Trophoblast cell (in vitro differentiated cells and primary cell): Measurements from ENCODE around the gene CR1L.
"Not testable (repeated sequence)": the region's sequence is repeated elsewhere in the genome, so short reads cannot be mapped to it uniquely, and the experiment has no call there.

Source experiments
- DNase-seq, 2 donors: peaks; one replicate each; pipeline ENCODE4 v3.0.0-alpha.2; 2016
- H2AFZ ChIP-seq: 2 replicates; pipeline ENCODE4 v1.6.1; 2013; ENCODE audit warnings: low read length, moderate library complexity, mild to moderate bottlenecking; ENCODE audit not compliant: insufficient read depth, poor library complexity
- H2AK5ac ChIP-seq: 2 replicates; pipeline ENCODE4 v1.6.1; 2013; ENCODE audit warnings: mild to moderate bottlenecking, low read length
- H2BK120ac ChIP-seq: 2 replicates; pipeline ENCODE4 v1.6.1; 2013; ENCODE audit warnings: low read length, mild to moderate bottlenecking, moderate library complexity; ENCODE audit not compliant: insufficient read depth, poor library complexity
- H2BK12ac ChIP-seq: 2 replicates; pipeline ENCODE4 v1.6.1; 2013; ENCODE audit warnings: mild to moderate bottlenecking, low read length, moderate library complexity
- H2BK5ac ChIP-seq: 2 replicates; pipeline ENCODE4 v1.6.1; 2013; ENCODE audit warnings: low read length, low read depth, moderate library complexity, mild to moderate bottlenecking; ENCODE audit not compliant: poor library complexity
- H3K14ac ChIP-seq: 2 replicates; pipeline ENCODE4 v1.6.1; 2013; ENCODE audit warnings: mild to moderate bottlenecking, low read length
- H3K18ac ChIP-seq: 2 replicates; pipeline ENCODE4 v1.6.1; 2013; ENCODE audit warnings: mild to moderate bottlenecking, low read length
- H3K23ac ChIP-seq: 2 replicates; pipeline ENCODE4 v1.6.1; 2013; ENCODE audit warnings: low read length
- H3K27ac ChIP-seq: 2 replicates; pipeline ENCODE4 v1.5.1; 2013; ENCODE audit warnings: low read depth, mild to moderate bottlenecking, inconsistent platforms, low read length, moderate library complexity
- H3K27me3 ChIP-seq: 2 replicates; pipeline ENCODE4 v1.6.1; 2013; ENCODE audit warnings: inconsistent platforms, mild to moderate bottlenecking, low read length, moderate library complexity; ENCODE audit not compliant: insufficient read depth
- H3K36me3 ChIP-seq, 2 experiments: 1 replicate in 1 of 2; 2 replicates in 1 of 2; pipeline ENCODE4 v1.6.1; 2013; ENCODE audit warnings: low read length in 2 of 2, mild to moderate bottlenecking in 2 of 2, moderate library complexity in 1 of 2; ENCODE audit not compliant: insufficient read depth in 2 of 2, control insufficient read depth in 1 of 2
- H3K4ac ChIP-seq: 2 replicates; pipeline ENCODE4 v1.6.1; 2013; ENCODE audit warnings: low read depth, mild to moderate bottlenecking, low read length, moderate library complexity
- H3K4me1 ChIP-seq, 2 experiments: 1 replicate in 1 of 2; 2 replicates in 1 of 2; pipeline ENCODE4 v1.6.1; 2013; ENCODE audit warnings: low read length in 2 of 2, mild to moderate bottlenecking in 2 of 2, moderate library complexity in 1 of 2; ENCODE audit not compliant: insufficient read depth in 2 of 2, control insufficient read depth in 1 of 2
- H3K4me2 ChIP-seq: 2 replicates; pipeline ENCODE4 v1.6.1; 2013; ENCODE audit warnings: inconsistent platforms, mild to moderate bottlenecking, low read length, moderate library complexity
- H3K4me3 ChIP-seq: 2 replicates; pipeline ENCODE4 v1.5.1; 2013; ENCODE audit warnings: mild to moderate bottlenecking, low read depth, low read length, inconsistent platforms
- H3K79me1 ChIP-seq: one replicate; pipeline ENCODE4 v1.6.1; 2013; ENCODE audit warnings: low read length
- H3K79me2 ChIP-seq: 2 replicates; pipeline ENCODE4 v1.6.1; 2013; ENCODE audit warnings: low read length, mild to moderate bottlenecking; ENCODE audit not compliant: control insufficient read depth, insufficient read depth, poor library complexity
- H3K9ac ChIP-seq: 2 replicates; pipeline ENCODE4 v1.6.1; 2013; ENCODE audit warnings: mild to moderate bottlenecking, low read length
- H3K9me3 ChIP-seq: 2 replicates; pipeline ENCODE4 v1.6.1; 2013; ENCODE audit warnings: low read depth, mild to moderate bottlenecking, control low read depth, inconsistent platforms, low read length; ENCODE audit not compliant: insufficient read depth
- H4K12ac ChIP-seq: 2 replicates; pipeline ENCODE4 v1.6.1; 2013; ENCODE audit warnings: low read depth, mild to moderate bottlenecking, low read length, moderate library complexity
- H4K8ac ChIP-seq: 2 replicates; pipeline ENCODE4 v1.6.1; 2013; ENCODE audit warnings: low read depth, mild to moderate bottlenecking, low read length, moderate library complexity
- H4K91ac ChIP-seq: one replicate; pipeline ENCODE4 v1.6.1; 2013; ENCODE audit warnings: low read depth, mild to moderate bottlenecking, low read length, moderate library complexity
- WGBS: extraction: QIAGEN DNeasy Blood & Tissue Kit; methylation state at CpG from one replicate; pipeline ENCODE4 v1.1.7; 2013; ENCODE audit warnings: missing lambda C conversion rate; ENCODE audit not compliant: insufficient read length, insufficient coverage; ENCODE audit errors: extremely low coverage; 5-methylcytosine and 5-hydroxymethylcytosine counted together

Gene CR1L

GRCh38 chr1:207658408-207658807 is 13.5 kb downstream of the CR1L start:
- DNase-seq: no peak
- Histone ChIP-seq H2BK5ac (no peak overlapping the region), H2AFZ (no peak overlapping the region), H4K91ac (no peak overlapping the region), H3K23ac (no peak overlapping the region), H3K9ac (no peak overlapping the region), H4K8ac (no peak overlapping the region), H3K79me2 (no peaks in the 10 kb centered on the region), H3K79me1 (no peaks in the 10 kb centered on the region), H3K9me3 (no peaks in the 10 kb centered on the region), H2AK5ac (no peak overlapping the region), H3K4me1 (no peaks in the 10 kb centered on the region), H3K4me2 (no peak overlapping the region), H3K36me3 (no peaks in the 10 kb centered on the region), H3K27ac (no peak overlapping the region), H3K18ac (no peak overlapping the region), H3K4me3 (no peak overlapping the region), H4K12ac (no peak overlapping the region), H3K14ac (no peak overlapping the region), H3K4ac (no peak overlapping the region), H2BK12ac (no peak overlapping the region), H2BK120ac (no peak overlapping the region), H3K27me3 (no peaks in the 10 kb centered on the region)
- WGBS: no CpG with 5 or more reads among the region's 7 CpGs

DNA sequence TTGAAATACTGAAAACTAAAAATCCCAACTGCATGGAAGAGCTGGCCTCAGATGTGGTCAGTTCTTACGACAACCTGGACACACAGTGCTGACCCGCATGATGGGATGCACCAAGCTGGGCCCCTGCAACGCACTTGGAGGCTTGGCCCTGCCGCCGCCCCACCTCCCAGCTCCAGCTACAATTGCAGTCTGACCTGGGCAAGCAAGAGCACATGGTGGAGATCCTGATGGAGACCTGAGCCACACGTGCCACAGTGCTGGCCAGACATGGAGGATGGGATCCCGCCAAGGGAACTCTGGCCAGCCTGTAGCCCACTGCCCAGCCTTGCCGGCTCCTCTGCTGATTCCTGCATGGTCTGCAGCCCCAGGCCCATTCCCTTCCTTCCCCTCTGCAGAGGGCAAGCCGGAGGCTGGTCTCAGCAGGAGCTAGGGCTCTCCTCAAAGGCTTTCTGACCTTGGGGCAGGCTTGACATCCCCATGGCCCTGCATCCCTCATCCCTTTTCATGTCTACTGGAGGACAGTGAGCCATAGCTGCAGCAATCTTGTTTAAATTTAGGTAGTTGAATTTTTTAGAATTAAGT is 14.1 kb downstream of the CR1L start:
- Histone ChIP-seq H4K8ac (no peak overlapping the region), H2BK12ac (no peak overlapping the region), H3K36me3 (no peaks in the 10 kb centered on the region), H3K9ac (no peak overlapping the region), H4K12ac (no peak overlapping the region), H2AFZ (no peak overlapping the region), H3K9me3 (no peaks in the 10 kb centered on the region), H2AK5ac (no peak overlapping the region), H3K79me2 (no peaks in the 10 kb centered on the region), H4K91ac (no peak overlapping the region), H2BK5ac (no peak overlapping the region), H3K79me1 (no peaks in the 10 kb centered on the region), H3K14ac (no peak overlapping the region), H3K4ac (no peak overlapping the region), H3K23ac (no peak overlapping the region), H3K4me2 (no peak overlapping the region), H3K27me3 (no peaks in the 10 kb centered on the region), H3K27ac (no peak overlapping the region), H3K4me3 (no peak overlapping the region), H2BK120ac (no peak overlapping the region), H3K18ac (no peak overlapping the region), H3K4me1 (no peaks in the 10 kb centered on the region)
- DNase-seq: no peak
- no CpG with 5 or more reads among the region's 9 CpGs for WGBS

DNA sequence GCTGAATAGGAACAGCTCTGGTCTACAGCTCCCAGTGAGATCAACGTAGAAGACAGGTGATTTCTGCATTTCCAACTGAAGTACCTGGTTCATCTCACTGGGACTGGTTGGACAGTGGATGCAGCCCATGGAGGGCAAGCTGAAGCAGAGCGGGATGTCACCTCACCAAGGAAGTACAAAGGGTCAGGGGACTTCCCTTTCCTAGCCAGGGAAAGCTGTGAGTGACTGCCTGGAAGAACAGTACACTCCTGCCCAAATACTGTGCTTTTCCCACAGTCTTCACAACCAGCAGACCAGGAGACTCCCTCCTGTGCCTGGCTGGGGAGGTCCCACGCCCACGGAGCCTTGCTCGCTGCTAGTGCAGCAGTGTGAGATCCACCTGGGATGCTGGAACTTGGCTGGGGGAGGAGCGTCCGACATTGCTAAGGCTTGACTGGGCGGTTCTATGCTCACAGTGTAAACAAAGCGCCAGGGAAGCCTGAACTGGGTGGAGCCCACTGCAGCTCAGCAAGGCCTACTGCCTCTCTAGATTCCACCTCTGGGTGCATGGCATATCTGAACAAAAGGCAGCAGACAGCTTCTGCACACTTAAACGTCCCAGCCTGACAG is 14.7 kb downstream of the CR1L start:
- H2AFZ ChIP-seq: no peak overlapping the region

GRCh38 chr1:207661420-207661819 is 16.5 kb downstream of the CR1L start:
- H4K12ac ChIP-seq, H2BK120ac ChIP-seq, H3K36me3 ChIP-seq, H4K8ac ChIP-seq, H3K79me2 ChIP-seq, H3K79me1 ChIP-seq, H2AK5ac ChIP-seq, H2AFZ ChIP-seq, H3K27ac ChIP-seq, H3K27me3 ChIP-seq, H3K14ac ChIP-seq, H3K4me2 ChIP-seq, H2BK12ac ChIP-seq, H3K4me3 ChIP-seq, H3K18ac ChIP-seq, H3K9ac ChIP-seq, H2BK5ac ChIP-seq, DNase-seq, H3K9me3 ChIP-seq, H3K4ac ChIP-seq, H4K91ac ChIP-seq, H3K23ac ChIP-seq, H3K4me1 ChIP-seq: not testable (repeated sequence)
- WGBS: no CpG with 5 or more reads among the region's 2 CpGs

More for the DNA sequence above, 14.7 kb downstream of the CR1L start:
- Histone ChIP-seq H2AK5ac (no peak overlapping the region), H3K27me3 (no peaks in the 10 kb centered on the region), H3K79me2 (no peaks in the 10 kb centered on the region), H2BK120ac (no peak overlapping the region), H3K14ac (no peak overlapping the region), H2BK12ac (no peak overlapping the region), H3K23ac (no peak overlapping the region), H3K4me3 (no peak overlapping the region), H3K36me3 (no peaks in the 10 kb centered on the region), H3K27ac (no peak overlapping the region), H3K4me2 (no peak overlapping the region), H3K9me3 (no peaks in the 10 kb centered on the region), H2BK5ac (no peak overlapping the region), H3K79me1 (no peaks in the 10 kb centered on the region), H4K12ac (no peak overlapping the region), H4K8ac (no peak overlapping the region), H3K4ac (no peak overlapping the region), H4K91ac (no peak overlapping the region), H3K9ac (no peak overlapping the region), H3K4me1 (no peaks in the 10 kb centered on the region), H3K18ac (no peak overlapping the region)
- no CpG with 5 or more reads among the region's 10 CpGs for whole genome bisulfite sequencing
- peak in 1 of 2 donors; percentile 32 for DNase-seq
